Neuron (in vitro differentiated cells): ENCODE measurements around the gene SLX4IP.
A peak's percentile ranks its signal among the peaks of the same experiment; 100 is the strongest.
"Not testable (repeated sequence)": the region's sequence is repeated elsewhere in the genome, so short reads cannot be mapped to it uniquely, and the experiment has no call there.

Experiments used
- H2AFZ ChIP-seq: one replicate; pipeline ENCODE4 v1.6.1; 2013; ENCODE audit warnings: low read depth, mild to moderate bottlenecking, inconsistent platforms, low read length, moderate library complexity
- H3K27me3 ChIP-seq: one replicate; pipeline ENCODE4 v1.6.1; 2013; ENCODE audit warnings: low read length; ENCODE audit not compliant: insufficient read depth
- H3K36me3 ChIP-seq: one replicate; pipeline ENCODE4 v1.6.1; 2013; ENCODE audit warnings: low read length; ENCODE audit not compliant: insufficient read depth
- H3K4me1 ChIP-seq: one replicate; pipeline ENCODE4 v1.6.1; 2013; ENCODE audit warnings: low read length; ENCODE audit not compliant: insufficient read depth
- H3K4me3 ChIP-seq: 2 replicates; pipeline ENCODE4 v1.5.1; 2013; ENCODE audit warnings: mild to moderate bottlenecking, low read length, moderate library complexity
- H3K9me3 ChIP-seq: one replicate; pipeline ENCODE4 v1.6.1; 2013; ENCODE audit warnings: low read length

Gene SLX4IP

DNA sequence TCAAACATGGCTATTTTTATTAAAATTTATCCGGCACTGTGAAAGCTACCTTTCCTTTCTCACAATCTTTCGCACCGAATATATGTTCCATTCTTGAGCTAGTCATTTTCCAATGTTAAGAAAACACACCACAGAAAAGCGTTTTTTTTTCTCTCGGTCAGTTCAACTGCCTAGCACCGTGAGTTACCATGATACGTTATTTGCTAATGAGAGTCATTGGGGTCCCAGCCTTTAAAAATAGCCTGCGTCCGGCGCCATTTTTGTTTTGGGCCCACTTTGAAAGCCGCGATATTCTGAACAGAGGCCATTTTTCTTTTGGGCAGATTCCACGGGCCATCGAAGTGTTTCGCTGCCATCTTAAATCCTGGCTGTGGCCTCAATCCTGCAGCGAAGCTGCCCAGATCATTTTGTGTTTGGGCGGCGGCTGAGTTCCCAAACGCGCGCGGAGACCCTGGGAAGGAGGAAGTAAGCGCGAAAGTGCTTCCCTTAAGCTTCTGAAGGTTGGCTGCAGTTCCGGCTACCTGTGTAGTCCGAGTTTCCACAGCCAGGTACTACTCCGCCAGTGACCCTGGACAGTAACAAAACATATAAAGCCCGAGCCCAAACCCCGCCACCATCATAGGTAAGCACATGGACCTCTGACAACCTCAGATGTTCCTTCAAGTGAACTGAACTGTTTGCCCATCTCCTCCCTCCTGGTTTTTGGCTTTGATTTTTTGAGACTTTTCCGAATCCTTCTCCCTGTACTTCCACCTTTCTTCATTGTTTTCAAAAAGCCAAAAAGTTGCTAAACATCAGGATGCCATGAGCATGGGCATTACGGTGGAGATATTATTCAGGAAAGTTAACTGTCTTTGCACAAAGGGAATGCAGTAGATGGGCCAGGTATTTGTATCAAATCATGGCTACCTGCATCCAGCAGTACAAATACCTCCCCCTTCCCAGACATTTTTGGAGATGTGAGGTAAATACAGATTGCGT is at the start of gene SLX4IP:
SLX4IP (plus strand) TSS at position 474 of the 981 bp plus-strand sequence. CDS start 22,900 bp downstream, outside the sequence.
- peaks cover 12% of the 10 kb centered on the region for H3K4me1 ChIP-seq
- H3K4me3 ChIP-seq: peak within 1 kb of the TSS; percentile 91
- no peaks in the 10 kb centered on the region for H3K36me3 ChIP-seq
- H2AFZ ChIP-seq: peak within 1 kb of the TSS; percentile 90
- H3K27me3 ChIP-seq: no peaks in the 10 kb centered on the region
- no peaks in the 10 kb centered on the region for H3K9me3 ChIP-seq

DNA sequence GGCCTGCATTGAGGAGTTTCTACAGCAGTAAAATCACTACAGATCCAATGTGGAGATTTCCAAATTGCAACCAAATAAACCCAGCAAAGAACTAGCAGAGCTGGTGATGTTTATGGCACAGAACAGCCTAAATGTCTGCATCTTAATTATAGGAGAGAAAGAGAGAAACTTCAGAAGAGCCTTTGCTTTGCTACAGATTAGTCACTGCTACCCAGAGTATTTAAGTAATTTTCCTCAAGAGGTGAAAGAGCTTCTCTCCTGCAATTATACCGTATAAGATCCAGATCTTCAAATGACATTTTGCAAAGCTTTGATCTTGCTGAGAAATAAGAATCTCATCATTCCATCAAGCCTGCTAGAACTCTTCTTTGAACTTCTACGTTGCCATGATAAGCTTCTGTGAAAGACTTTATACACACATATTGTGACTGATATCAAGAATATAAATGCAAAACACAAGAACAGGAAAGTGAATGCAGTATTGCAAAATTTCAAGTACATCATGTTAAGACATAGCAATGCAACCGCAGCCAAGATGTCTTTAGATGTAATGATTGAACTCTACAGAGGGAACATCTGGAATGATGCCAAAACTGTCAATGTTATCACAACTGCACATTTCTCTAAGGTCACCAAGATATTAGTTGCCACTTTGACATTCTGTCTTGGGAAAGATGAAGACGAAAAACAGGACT is 49.1 kb upstream of the SLX4IP start:
- Histone ChIP-seq H3K4me1 (peaks cover 2% of the 10 kb centered on the region), H3K4me3 (no peak overlapping the region), H2AFZ (no peak overlapping the region), H3K9me3 (no peaks in the 10 kb centered on the region), H3K36me3 (no peaks in the 10 kb centered on the region), H3K27me3 (no peaks in the 10 kb centered on the region)

- no peaks in the 10 kb centered on the region for H3K36me3 ChIP-seq
- H3K4me1 ChIP-seq: peaks cover 2% of the 10 kb centered on the region
- no peaks in the 10 kb centered on the region for H3K9me3 ChIP-seq
- H3K27me3 ChIP-seq: no peaks in the 10 kb centered on the region
- H2AFZ ChIP-seq: no peak overlapping the region
- no peak overlapping the region for H3K4me3 ChIP-seq
These were observed 47.4 kb upstream of the SLX4IP start for GRCh38 chr20:10387686-10388085.

DNA sequence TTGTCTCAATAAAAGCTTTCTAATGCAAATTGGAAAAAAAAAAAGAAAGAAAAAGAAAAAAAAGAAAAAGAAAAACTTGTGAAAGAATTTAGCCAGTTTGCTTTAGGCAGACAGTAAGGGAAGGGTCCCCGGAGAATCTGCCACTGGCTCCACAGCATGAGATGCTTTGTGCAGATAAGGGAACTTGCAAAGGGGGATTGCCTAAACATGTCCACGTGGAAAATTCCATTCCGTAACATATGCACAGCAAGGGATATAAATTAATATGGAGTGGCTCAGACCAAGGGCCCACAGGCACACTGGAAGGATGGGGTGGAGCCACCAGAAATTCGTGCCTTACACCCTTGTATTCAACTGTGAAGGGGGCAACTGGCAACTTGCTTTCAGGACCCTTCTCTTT is 46.5 kb upstream of the SLX4IP start:
- H2AFZ ChIP-seq: no peak overlapping the region
- H3K36me3 ChIP-seq: no peaks in the 10 kb centered on the region
- no peaks in the 10 kb centered on the region for H3K27me3 ChIP-seq
- H3K9me3 ChIP-seq: no peaks in the 10 kb centered on the region
- H3K4me3 ChIP-seq: no peak overlapping the region
- peaks cover 2% of the 10 kb centered on the region for H3K4me1 ChIP-seq

DNA sequence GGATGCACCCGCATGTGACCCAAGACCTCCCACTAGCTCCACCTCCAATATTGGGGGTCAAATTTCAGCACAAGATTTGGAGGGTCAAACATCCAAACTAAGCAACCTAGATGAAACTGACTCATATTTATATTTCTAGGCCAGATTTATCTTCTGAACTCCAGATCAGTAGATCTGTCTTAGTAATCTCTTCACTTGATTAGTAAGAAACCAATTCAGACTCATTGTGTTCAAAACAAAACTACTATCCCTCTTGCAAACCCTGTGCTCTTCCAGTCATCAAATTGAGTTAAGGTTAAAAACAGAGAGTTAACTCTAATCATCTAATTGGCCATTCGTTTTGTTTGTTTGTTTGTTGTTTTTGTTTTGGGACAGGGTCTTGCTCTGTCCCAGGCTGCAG is 44.4 kb upstream of the SLX4IP start:
- H2AFZ ChIP-seq: no peak overlapping the region
- H3K27me3 ChIP-seq: no peaks in the 10 kb centered on the region
- H3K4me1 ChIP-seq: peaks cover 2% of the 10 kb centered on the region
- H3K36me3 ChIP-seq: no peaks in the 10 kb centered on the region
- no peaks in the 10 kb centered on the region for H3K9me3 ChIP-seq
- H3K4me3 ChIP-seq: no peak overlapping the region

DNA sequence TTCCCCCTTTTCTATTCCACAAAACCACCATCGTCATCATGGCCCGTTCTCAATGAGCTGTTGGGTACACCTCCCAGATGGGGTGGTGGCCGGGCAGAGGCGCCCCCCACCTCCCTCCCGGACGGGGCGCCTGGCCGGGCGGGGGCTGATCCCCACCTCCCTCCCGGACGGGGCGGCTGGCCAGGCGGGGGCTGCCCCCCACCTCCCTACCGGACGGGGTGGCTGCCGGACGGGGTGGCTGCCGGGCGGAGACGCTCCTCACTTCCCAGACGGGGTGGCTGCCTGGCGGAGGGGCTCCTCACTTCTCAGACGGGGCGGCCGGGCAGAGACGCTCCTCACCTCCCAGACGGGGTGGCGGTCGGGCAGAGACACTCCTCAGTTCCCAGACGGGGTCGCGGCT is 40.4 kb upstream of the SLX4IP start:
- H2AFZ ChIP-seq, H3K4me1 ChIP-seq, H3K27me3 ChIP-seq, H3K36me3 ChIP-seq, H3K4me3 ChIP-seq, H3K9me3 ChIP-seq: not testable (repeated sequence)

- H2AFZ ChIP-seq: no peak overlapping the region
- no peaks in the 10 kb centered on the region for H3K36me3 ChIP-seq
- H3K9me3 ChIP-seq: no peaks in the 10 kb centered on the region
- no peaks in the 10 kb centered on the region for H3K27me3 ChIP-seq
- H3K4me3 ChIP-seq: no peak overlapping the region
- no peaks in the 10 kb centered on the region for H3K4me1 ChIP-seq
These were observed 36.2 kb upstream of the SLX4IP start for GRCh38 chr20:10398834-10399369.

DNA sequence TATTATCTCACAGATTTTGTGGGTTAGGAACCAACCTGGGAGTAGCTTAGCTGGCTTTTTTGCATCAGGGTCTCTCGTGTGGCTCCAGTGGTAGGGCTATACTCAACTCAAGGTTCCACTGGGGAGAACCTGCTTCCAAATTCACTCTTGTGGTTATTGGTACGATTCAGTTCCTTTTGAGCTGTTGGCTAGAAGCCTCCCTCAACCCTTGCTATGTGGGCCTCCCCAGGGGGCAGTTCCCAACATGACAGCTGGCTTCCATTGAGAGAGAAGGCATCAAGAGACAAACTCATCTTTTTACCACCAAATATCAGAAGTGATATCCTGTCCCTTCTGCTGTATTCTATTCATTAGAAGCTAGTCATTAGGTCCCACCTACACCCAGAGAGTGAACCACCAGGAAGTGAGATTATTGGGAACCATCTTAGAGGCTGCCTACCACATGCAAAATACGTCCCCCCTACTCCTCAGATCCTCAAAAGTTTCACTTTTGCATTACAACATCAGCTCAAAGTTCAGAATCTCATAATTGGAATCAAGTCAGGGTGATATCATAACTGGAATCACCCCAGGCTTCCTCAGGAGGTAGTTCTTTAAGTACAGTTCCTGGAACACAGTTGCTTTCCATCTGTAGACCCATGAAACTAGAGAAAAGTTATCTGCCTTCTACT is 32.0 kb upstream of the SLX4IP start:
- Histone ChIP-seq H3K36me3 (peaks cover 7% of the 10 kb centered on the region), H3K9me3 (no peaks in the 10 kb centered on the region), H3K27me3 (no peaks in the 10 kb centered on the region), H2AFZ (no peak overlapping the region), H3K4me1 (peaks cover 1% of the 10 kb centered on the region), H3K4me3 (no peak overlapping the region)

GRCh38 chr20:10404023-10404628 is 31.0 kb upstream of the SLX4IP start:
- no peaks in the 10 kb centered on the region for H3K9me3 ChIP-seq
- H3K4me3 ChIP-seq: no peak overlapping the region
- H3K4me1 ChIP-seq: peaks cover 6% of the 10 kb centered on the region
- H3K36me3 ChIP-seq: peaks cover 7% of the 10 kb centered on the region
- H2AFZ ChIP-seq: no peak overlapping the region
- no peaks in the 10 kb centered on the region for H3K27me3 ChIP-seq

DNA sequence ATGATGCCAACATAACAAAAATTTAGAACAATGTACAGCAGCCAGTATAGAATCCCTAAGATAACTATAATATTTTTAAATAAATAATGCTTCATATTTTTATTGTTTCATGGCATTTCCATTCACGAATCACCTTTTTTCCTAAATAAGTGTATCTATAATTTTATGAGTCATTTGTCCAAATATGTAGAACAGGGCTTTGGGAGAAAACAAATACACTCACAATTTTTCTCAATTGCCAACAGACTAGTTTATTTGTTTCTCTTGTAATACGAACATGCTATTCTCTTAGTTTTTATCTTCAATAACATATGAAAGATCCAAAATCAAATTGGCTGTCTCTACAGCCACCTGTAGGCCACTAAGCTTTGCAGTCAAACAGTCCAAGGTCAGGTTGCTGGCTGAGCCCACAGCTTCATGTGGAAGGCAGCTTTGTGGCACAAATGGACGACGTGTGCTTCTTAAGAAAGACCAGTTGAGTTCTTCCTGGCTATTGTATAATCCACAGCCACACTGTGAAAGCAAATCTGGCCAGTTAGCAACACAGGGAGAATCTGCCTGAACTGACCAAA is 30.1 kb upstream of the SLX4IP start:
- Histone ChIP-seq H3K9me3 (no peaks in the 10 kb centered on the region), H3K36me3 (peaks cover 7% of the 10 kb centered on the region), H2AFZ (no peak overlapping the region), H3K4me3 (no peak overlapping the region), H3K27me3 (no peaks in the 10 kb centered on the region), H3K4me1 (peaks cover 6% of the 10 kb centered on the region)

GRCh38 chr20:10408108-10408813 is 26.8 kb upstream of the SLX4IP start:
- Histone ChIP-seq H3K36me3 (peaks cover 7% of the 10 kb centered on the region), H2AFZ (no peak overlapping the region), H3K27me3 (no peaks in the 10 kb centered on the region), H3K4me3 (no peak overlapping the region), H3K9me3 (no peaks in the 10 kb centered on the region), H3K4me1 (peaks cover 6% of the 10 kb centered on the region)

GRCh38 chr20:10411673-10412072 is 23.4 kb upstream of the SLX4IP start:
- Histone ChIP-seq H2AFZ (no peak overlapping the region), H3K27me3 (no peaks in the 10 kb centered on the region), H3K4me1 (peaks cover 23% of the 10 kb centered on the region), H3K9me3 (no peaks in the 10 kb centered on the region), H3K4me3 (no peak overlapping the region), H3K36me3 (peaks cover under 1% of the 10 kb centered on the region)
